B cell (primary cell): Measurements from ENCODE around the gene SAMD4A.

ENCODE experiments used
- CTCF ChIP-seq: fragments of 200-600 bp; IDR thresholded peaks from one replicate; pipeline ENCODE4 v1.8.0; 2022; ENCODE audit warnings: antibody characterized with exemption, mild to moderate bottlenecking
- EZH2 ChIP-seq: IDR thresholded peaks from 2 replicates; pipeline ENCODE4 v1.6.1; 2012; ENCODE audit warnings: borderline replicate concordance, low read depth, mild to moderate bottlenecking, moderate library complexity, low read length; ENCODE audit not compliant: insufficient read depth, poor library complexity, severe bottlenecking

GRCh38 chr14:54813081-54813480, 246.2 kb downstream of the SAMD4A start:
- no peak for TF ChIP-seq CTCF
- TF ChIP-seq EZH2: no peak
